ENCODE measurements around the gene BAHCC1. TPM values are rescaled to one million over a fixed set of nuclear protein-coding genes. Genes with fewer than 3 reads are reported as not detected.
A peak's percentile ranks its signal among the peaks of the same experiment; 100 is the strongest.

BAHCC1 gene
- total RNA-seq, 2 donors from 2014 or later: 0.52 to 0.84 TPM

DNA sequence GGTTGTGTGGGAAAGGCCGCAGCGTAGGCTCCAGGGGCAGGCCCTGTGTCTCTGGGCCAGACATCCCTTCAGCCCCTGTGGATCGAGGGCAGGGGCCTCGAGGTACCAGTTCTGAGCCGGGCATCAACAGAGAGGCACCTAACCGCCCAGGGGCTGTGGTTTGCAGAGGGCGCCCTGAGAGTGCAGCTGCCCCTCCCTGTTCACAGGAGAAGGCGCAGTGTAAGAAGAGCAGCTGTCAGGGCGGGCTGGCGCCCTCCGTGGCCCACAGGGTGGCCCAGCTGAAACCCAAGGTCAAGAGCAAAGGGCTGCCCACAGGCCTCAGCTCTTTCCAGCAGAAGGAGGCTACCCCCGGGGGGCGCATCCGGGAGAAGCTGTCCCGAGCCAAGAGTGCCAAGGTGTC lies 60.8 kb downstream of the BAHCC1 start:
- peaks cover 0 to 3% of the 10 kb centered on the region in 2 donors for H3K27me3 Mint-ChIP-seq
- H3K4me1 Mint-ChIP-seq (ENCODE audit: low read depth in 2 of 2): peaks cover 5 to 17% of the 10 kb centered on the region in 2 donors
- H3K9me3 Mint-ChIP-seq: no peaks in the 10 kb centered on the region
- H3K4me3 Mint-ChIP-seq: peak overlapping the region; percentile 15
- no peak for DNase-seq (ENCODE audit: low spot score)
- no peak overlapping the region for H3K27ac Mint-ChIP-seq
- no peaks in the 10 kb centered on the region for H3K36me3 Mint-ChIP-seq
- ATAC-seq: no peak

DNA sequence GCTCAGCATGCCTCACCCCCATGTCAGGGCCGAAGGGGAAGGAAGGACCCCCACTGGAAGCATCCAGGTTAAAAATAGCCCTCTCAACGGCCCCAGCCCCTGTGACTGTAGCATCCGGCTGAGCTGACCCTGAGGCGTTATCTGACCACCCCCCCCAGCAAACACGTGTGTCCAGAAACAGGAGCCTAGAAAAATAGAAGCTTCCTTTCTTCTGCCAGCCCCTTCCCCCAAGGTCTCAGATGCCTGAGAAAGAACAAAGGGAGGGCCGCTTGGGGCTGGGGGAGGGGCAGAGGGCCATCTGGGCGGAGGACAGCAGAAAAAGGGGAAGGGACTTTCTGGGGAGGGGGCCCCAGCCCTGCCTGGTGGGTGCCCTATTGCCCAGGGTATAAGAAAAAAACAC lies 61.5 kb downstream of the BAHCC1 start:
- ATAC-seq (no peak), DNase-seq (ENCODE audit: low spot score) (no peak)
- peaks cover 5 to 17% of the 10 kb centered on the region in 2 donors for H3K4me1 Mint-ChIP-seq (ENCODE audit: low read depth in 2 of 2)
- H3K27ac Mint-ChIP-seq: no peak overlapping the region
- no peak overlapping the region for H3K4me3 Mint-ChIP-seq
- no peaks in the 10 kb centered on the region for H3K36me3 Mint-ChIP-seq
- no peaks in the 10 kb centered on the region for H3K9me3 Mint-ChIP-seq
- H3K27me3 Mint-ChIP-seq: peaks cover 0 to 3% of the 10 kb centered on the region in 2 donors

DNA sequence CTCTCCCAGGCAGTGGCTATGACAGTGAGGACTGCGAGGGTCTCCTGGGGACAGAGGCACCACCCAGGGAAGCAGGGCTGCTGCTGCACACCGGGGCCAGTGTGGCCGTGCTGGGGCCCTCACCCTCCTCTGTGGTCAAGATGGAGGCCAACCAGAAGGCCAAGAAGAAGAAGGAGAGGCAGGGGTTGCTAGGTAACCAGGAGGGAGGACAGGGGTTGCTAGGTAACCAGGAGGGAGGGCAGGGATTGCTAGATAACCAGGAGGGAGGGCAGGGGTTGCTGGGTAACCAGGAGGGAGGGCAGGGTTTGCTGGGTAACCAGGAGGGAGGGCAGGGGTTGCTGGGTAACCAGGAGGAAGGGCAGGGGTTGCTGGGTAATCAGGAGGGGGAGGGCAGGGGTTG lies 62.1 kb downstream of the BAHCC1 start:
- H3K27me3 Mint-ChIP-seq: peaks cover 0 to 3% of the 10 kb centered on the region in 2 donors
- H3K27ac Mint-ChIP-seq: no peak overlapping the region
- ATAC-seq: no peak
- DNase-seq (ENCODE audit: low spot score): no peak
- no peaks in the 10 kb centered on the region for H3K9me3 Mint-ChIP-seq
- no peak overlapping the region for H3K4me3 Mint-ChIP-seq
- H3K4me1 Mint-ChIP-seq (ENCODE audit: low read depth in 2 of 2): peaks cover 5 to 17% of the 10 kb centered on the region in 2 donors
- H3K36me3 Mint-ChIP-seq: no peaks in the 10 kb centered on the region

DNA sequence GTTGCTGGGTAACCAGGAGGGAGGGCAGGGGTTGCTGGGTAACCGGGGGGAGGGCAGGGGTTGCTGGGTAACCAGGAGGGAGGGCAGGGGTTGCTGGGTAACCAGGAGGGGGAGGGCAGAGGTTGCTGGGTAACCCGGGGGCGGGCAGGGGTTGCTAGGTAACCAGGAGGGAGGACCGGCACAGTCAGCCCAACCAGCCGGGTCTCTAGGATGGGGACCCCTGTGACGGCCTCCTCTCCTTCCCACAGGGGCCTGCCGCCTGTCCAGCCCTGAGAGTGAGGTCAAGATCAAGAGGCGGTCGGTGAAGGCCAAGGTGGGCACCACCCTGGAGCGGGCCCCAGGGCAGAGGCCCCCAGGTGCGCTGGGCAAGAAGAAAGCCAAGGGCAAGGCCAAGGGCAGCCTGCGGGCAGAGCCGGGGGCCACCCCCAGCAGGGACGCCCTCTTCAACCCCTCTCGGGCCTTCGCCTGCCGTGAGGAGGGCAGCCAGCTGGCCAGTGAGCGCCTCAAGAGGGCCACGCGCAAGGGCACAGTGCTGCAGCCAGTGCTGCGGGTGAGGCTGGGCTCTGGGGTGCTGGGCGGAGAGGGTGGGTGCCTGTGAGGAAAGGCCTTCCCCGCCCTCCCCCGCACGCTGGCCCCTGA lies 62.8 kb downstream of the BAHCC1 start:
- Mint-ChIP-seq H3K27ac (no peak overlapping the region), H3K4me1 (ENCODE audit: low read depth in 2 of 2) (peaks cover 5 to 17% of the 10 kb centered on the region in 2 donors), H3K27me3 (peaks cover 0 to 3% of the 10 kb centered on the region in 2 donors), H3K9me3 (no peaks in the 10 kb centered on the region), H3K36me3 (no peaks in the 10 kb centered on the region), H3K4me3 (no peak overlapping the region)
- ATAC-seq (no peak), DNase-seq (ENCODE audit: low spot score) (no peak)

DNA sequence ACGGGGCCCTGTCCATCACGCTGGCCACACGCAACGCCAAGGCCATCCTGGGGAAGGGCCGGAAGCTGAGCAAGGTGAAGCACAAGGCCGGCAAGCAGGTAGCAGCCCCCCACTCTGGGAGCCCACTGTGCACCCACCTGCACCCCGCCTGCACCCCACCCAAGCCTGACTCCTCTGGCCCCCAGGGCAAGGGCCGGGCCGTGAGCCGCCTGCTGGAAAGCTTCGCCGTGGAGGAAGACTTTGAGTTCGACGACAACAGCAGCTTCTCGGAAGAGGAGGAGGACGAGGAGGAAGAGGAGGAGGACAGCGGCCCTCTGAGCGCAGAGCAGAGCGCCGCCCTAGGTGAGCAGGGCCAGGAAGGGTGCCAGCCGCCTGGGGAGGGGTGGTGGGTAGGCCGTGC lies 63.4 kb downstream of the BAHCC1 start:
- Mint-ChIP-seq H3K27me3 (no peaks in the 10 kb centered on the region), H3K4me1 (ENCODE audit: low read depth in 2 of 2) (peaks cover 0 to 14% of the 10 kb centered on the region in 2 donors), H3K36me3 (no peaks in the 10 kb centered on the region), H3K4me3 (no peak overlapping the region), H3K9me3 (no peaks in the 10 kb centered on the region), H3K27ac (no peak overlapping the region)
- ATAC-seq (no peak), DNase-seq (ENCODE audit: low spot score) (no peak)

DNA sequence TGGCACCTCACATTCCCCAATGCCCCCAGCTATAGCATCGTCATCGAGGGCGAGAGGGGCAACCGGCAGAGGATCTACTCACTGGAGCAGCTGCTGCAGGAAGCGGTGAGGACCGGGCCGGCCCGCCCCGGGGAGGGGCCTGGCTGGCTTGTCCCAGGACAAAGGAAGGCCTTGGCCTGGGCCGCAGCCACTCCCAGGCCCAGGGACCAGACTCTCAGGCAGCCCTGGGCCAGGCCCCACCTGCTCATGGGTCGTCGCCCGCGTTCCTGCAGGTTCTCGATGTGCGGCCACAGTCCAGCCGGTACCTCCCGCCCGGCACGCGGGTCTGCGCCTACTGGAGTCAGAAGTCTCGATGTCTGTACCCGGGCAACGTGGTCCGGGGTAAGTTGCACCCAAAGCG lies 64.0 kb downstream of the BAHCC1 start:
- DNase-seq (ENCODE audit: low spot score) (no peak), ATAC-seq (no peak)
- Mint-ChIP-seq H3K9me3 (no peaks in the 10 kb centered on the region), H3K36me3 (no peaks in the 10 kb centered on the region), H3K4me3 (no peak overlapping the region), H3K27ac (no peak overlapping the region), H3K4me1 (ENCODE audit: low read depth in 2 of 2) (peaks cover 0 to 14% of the 10 kb centered on the region in 2 donors), H3K27me3 (no peaks in the 10 kb centered on the region)

DNA sequence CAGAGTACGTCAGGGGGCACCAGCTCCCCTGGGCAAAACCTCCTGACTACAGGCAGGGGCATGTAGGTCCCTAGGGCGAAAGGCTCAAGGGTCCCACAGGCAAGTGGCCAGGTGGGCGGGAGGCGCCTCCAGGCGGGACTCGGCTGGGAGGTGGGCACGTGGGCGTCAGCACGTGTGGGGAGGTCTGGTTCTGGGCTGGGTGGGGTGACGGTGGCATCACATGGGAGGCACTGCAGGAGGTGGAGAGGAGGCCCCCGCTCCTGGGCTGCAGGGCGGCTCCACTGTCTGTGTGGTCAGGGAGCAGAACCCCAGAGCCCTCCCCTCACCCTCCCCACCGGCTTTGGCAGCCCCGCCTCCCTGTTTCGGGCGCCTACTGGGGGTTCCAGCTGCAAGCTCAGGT lies 64.6 kb downstream of the BAHCC1 start:
- peaks cover 0 to 12% of the 10 kb centered on the region in 2 donors for H3K4me1 Mint-ChIP-seq (ENCODE audit: low read depth in 2 of 2)
- ATAC-seq (no peak), DNase-seq (ENCODE audit: low spot score) (no peak)
- H3K27me3 Mint-ChIP-seq: no peaks in the 10 kb centered on the region
- no peaks in the 10 kb centered on the region for H3K9me3 Mint-ChIP-seq
- H3K27ac Mint-ChIP-seq: no peak overlapping the region
- no peak overlapping the region for H3K4me3 Mint-ChIP-seq
- no peaks in the 10 kb centered on the region for H3K36me3 Mint-ChIP-seq

DNA sequence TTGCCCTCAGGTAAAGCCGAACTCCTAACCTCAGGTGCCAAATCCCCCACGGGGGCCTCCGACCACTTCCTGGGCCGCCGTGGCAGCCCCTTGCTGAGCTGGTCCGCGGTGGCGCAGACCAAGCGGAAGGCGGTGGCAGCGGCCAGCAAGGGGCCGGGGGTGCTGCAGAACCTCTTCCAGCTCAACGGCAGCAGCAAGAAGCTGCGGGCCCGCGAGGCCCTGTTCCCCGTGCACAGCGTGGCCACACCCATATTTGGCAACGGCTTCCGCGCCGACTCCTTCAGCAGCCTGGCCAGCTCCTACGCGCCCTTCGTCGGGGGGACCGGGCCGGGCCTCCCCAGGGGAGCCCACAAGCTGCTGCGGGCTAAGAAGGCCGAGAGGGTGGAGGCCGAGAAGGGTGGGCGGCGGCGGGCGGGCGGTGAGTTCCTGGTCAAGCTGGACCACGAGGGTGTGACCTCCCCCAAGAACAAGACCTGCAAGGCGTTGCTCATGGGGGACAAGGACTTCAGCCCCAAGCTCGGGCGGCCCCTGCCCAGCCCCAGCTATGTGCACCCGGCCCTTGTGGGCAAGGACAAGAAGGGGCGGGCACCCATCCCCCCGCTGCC lies 65.7 kb downstream of the BAHCC1 start:
- Mint-ChIP-seq H3K9me3 (no peaks in the 10 kb centered on the region), H3K27ac (no peak overlapping the region), H3K36me3 (no peaks in the 10 kb centered on the region), H3K4me1 (ENCODE audit: low read depth in 2 of 2) (peaks cover 0 to 5% of the 10 kb centered on the region in 2 donors), H3K27me3 (no peaks in the 10 kb centered on the region), H3K4me3 (no peak overlapping the region)
- peak; percentile 29 to 76 for ATAC-seq
- no peak for DNase-seq (ENCODE audit: low spot score)

DNA sequence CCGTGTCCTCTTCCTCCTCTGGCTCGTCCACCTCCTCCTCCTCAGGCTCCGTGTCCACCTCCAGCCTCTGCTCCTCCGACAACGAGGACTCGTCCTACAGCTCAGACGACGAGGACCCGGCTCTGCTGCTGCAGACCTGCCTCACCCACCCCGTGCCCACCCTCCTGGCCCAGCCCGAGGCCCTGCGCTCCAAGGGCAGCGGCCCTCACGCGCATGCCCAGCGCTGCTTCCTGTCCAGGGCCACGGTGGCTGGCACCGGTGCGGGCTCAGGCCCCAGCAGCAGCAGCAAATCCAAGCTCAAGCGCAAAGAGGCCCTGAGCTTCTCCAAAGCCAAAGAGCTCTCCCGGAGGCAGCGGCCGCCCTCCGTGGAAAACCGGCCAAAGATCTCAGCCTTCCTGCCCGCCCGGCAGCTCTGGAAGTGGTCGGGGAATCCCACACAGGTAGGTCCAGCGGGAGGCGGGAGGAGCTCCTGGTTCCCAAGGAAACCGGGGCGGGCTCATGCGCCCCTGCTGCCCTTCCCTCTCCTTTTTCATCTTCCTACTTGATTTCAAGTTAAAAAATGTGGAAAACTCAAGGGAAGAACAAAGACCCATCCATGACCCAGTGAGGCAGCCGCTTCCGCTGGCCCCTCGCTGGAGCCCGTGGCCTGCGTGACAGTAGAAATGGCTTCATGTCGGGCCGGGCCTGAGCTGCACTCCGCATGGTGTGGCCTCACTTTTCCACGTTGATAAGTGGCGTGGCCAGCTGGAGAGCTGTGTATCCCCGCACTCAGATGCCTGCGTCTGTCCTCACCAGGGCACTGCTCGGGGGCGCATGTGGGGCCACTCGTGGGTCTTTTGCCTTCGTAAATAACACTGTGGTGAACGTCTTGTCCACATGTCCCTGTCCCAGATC lies 66.6 kb downstream of the BAHCC1 start:
- peaks cover 0 to 2% of the 10 kb centered on the region in 2 donors for H3K4me1 Mint-ChIP-seq (ENCODE audit: low read depth in 2 of 2)

DNA sequence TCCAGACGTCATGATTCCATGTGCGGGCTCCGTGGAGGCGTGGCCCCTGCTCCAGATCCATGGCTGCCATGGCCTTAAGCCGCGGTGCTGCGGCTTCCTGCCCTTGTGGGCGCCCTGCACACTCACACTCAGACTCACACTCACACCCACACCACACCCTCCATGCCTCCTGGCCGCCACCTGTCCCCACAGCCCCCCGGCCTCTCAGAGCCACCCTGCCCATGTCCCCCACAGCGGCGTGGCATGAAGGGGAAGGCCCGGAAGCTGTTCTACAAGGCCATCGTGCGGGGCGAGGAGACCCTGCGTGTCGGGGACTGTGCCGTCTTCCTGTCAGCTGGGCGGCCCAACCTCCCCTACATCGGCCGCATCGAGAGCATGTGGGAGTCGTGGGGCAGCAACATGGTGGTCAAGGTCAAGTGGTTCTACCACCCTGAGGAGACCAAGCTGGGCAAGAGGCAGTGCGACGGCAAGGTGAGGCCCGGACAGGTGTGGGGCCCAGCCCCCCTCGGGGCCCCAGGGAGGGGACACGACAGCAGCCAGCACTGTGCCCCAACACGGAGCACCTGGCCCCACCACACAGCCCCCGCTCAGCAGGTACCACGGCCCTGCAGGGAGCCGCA lies 67.4 kb downstream of the BAHCC1 start:
- Mint-ChIP-seq H3K9me3 (no peaks in the 10 kb centered on the region), H3K36me3 (no peaks in the 10 kb centered on the region)
- ATAC-seq: no peak

More for the DNA sequence above, 66.6 kb downstream of the BAHCC1 start:
- DNase-seq (ENCODE audit: low spot score): no peak
- ATAC-seq: no peak
- no peaks in the 10 kb centered on the region for H3K36me3 Mint-ChIP-seq
- H3K27ac Mint-ChIP-seq: no peak overlapping the region
- H3K9me3 Mint-ChIP-seq: no peaks in the 10 kb centered on the region
- H3K27me3 Mint-ChIP-seq: no peaks in the 10 kb centered on the region
- no peak overlapping the region for H3K4me3 Mint-ChIP-seq

DNA sequence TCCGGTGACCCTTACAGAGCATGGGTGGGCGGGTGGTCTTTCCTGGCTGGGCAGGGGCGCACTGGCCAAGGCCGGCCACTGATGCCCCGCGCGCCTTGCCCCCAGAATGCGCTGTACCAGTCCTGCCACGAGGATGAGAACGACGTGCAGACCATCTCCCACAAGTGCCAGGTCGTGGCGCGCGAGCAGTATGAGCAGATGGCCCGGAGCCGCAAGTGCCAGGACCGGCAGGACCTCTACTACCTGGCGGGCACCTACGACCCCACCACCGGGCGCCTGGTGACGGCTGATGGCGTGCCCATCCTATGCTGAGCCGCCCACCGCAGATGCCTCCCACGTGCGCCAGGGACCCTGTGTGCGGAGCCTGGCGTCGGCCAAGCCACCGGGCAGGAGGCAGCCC lies 68.2 kb downstream of the BAHCC1 start:
- ATAC-seq (no peak), DNase-seq (ENCODE audit: low spot score) (no peak)
- Mint-ChIP-seq H3K9me3 (no peaks in the 10 kb centered on the region), H3K4me3 (no peak overlapping the region), H3K27ac (no peak overlapping the region), H3K27me3 (no peaks in the 10 kb centered on the region), H3K4me1 (ENCODE audit: low read depth in 2 of 2) (peaks cover 0 to 2% of the 10 kb centered on the region in 2 donors), H3K36me3 (no peaks in the 10 kb centered on the region)

More for the DNA sequence above, 67.4 kb downstream of the BAHCC1 start:
- DNase-seq (ENCODE audit: low spot score): no peak
- no peak overlapping the region for H3K4me3 Mint-ChIP-seq
- no peak overlapping the region for H3K27ac Mint-ChIP-seq
- H3K27me3 Mint-ChIP-seq: no peaks in the 10 kb centered on the region
- H3K4me1 Mint-ChIP-seq (ENCODE audit: low read depth in 2 of 2): peaks cover 0 to 2% of the 10 kb centered on the region in 2 donors

DNA sequence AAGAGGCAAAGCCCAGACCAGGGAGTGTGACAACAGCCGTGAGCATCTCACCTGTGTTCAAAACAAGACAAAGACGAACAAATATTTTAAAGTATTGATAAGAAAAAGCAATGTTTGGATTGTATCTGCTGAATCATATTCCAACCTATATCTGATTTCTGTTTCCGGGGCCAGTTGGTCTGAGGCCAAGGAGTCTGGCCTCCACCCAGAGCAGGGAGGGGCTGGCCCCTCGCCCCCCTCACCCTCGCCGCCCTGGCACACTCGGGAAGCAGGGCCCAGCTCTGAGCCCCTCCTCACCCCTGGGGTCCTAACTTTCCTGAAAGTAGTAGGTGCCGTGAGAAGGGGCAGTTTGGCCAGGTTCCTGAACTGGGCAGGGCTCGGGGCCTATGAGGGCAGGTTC lies 69.3 kb downstream of the BAHCC1 start:
- no peaks in the 10 kb centered on the region for H3K4me1 Mint-ChIP-seq (ENCODE audit: low read depth in 2 of 2)
- H3K27ac Mint-ChIP-seq: no peak overlapping the region
- no peak for ATAC-seq
- no peaks in the 10 kb centered on the region for H3K36me3 Mint-ChIP-seq
- H3K4me3 Mint-ChIP-seq: no peak overlapping the region
- DNase-seq (ENCODE audit: low spot score): no peak
- no peaks in the 10 kb centered on the region for H3K27me3 Mint-ChIP-seq
- H3K9me3 Mint-ChIP-seq: no peaks in the 10 kb centered on the region

DNA sequence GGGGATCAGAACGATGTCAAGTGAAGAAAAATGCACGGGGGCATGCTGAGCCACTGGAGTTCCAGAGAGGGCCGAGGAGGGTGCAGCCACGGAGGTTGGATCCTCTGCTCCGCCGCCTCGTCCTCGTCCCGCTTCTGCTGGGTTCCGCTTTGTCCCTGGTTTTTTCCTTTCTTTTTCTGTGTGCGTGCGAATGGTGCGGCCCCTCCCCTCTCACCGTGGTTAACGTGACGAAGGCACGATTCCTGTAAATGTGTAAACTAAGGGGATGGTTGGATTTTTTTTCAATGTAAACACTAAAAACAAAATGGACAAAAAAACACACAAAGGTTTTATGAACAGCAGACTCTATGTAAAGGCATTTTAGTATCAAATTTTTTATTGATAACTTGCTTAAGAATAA lies 70.7 kb downstream of the BAHCC1 start:
- H3K4me3 Mint-ChIP-seq: no peak overlapping the region
- no peak overlapping the region for H3K27ac Mint-ChIP-seq
- no peaks in the 10 kb centered on the region for H3K27me3 Mint-ChIP-seq
- ATAC-seq (no peak), DNase-seq (ENCODE audit: low spot score) (no peak)
- H3K9me3 Mint-ChIP-seq: no peaks in the 10 kb centered on the region
- no peaks in the 10 kb centered on the region for H3K36me3 Mint-ChIP-seq
- no peaks in the 10 kb centered on the region for H3K4me1 Mint-ChIP-seq (ENCODE audit: low read depth in 2 of 2)

All from natural killer cell treated with Interleukin-12 subunit alpha and Interleukin-12 subunit beta and Interleukin-15 and Interleukin-18, amount 100 ng/mL, for 72 hours (primary cell).